GM06990 (cell line): Measurements from ENCODE around the gene PPBP.

Experiments
- DNase-seq: peaks from one replicate; pipeline ENCODE4 v3.0.0-alpha.2; 2011; ENCODE audit not compliant: insufficient read length; ENCODE audit errors: extremely low read depth
- H3K27me3 ChIP-seq: replicated peaks from 2 replicates; pipeline ENCODE4 v1.6.0; 2011; ENCODE audit warnings: low read length; ENCODE audit not compliant: control insufficient read depth, insufficient read depth
- H3K36me3 ChIP-seq: 2 replicates; pipeline ENCODE4 v1.5.1; 2011; ENCODE audit warnings: low read length; ENCODE audit not compliant: control insufficient read depth, insufficient read depth
- H3K4me3 ChIP-seq: replicated peaks from 2 replicates; pipeline ENCODE4 v1.5.1; 2011; ENCODE audit warnings: low read depth, mild to moderate bottlenecking, control low read depth, low read length
- CTCF ChIP-seq: IDR thresholded peaks from 2 replicates; pipeline ENCODE4 v1.5.1; 2011; ENCODE audit warnings: low read length, control low read depth, mild to moderate bottlenecking, inconsistent platforms; ENCODE audit not compliant: insufficient read depth, poor library complexity, severe bottlenecking

Gene PPBP

GRCh38 chr4:73948990-73949706 is 38.8 kb downstream of the PPBP start:
- Histone ChIP-seq H3K36me3 (no peaks in the 10 kb centered on the region), H3K27me3 (no peaks in the 10 kb centered on the region), H3K4me3 (no peak overlapping the region)
- TF ChIP-seq CTCF = no peak
- no peak for DNase-seq

GRCh38 chr4:73948291-73948690 is 39.7 kb downstream of the PPBP start:
- H3K27me3 ChIP-seq = no peaks in the 10 kb centered on the region
- TF ChIP-seq CTCF = no peak

GRCh38 chr4:73947239-73947985 is 40.6 kb downstream of the PPBP start:
- TF ChIP-seq CTCF = no peak
- Histone ChIP-seq H3K4me3 (no peak overlapping the region), H3K27me3 (no peaks in the 10 kb centered on the region), H3K36me3 (no peaks in the 10 kb centered on the region)
- DNase-seq = no peak

More at GRCh38 chr4:73948291-73948690, 39.7 kb downstream of the PPBP start:
- DNase-seq = no peak
- Histone ChIP-seq H3K4me3 (no peak overlapping the region), H3K36me3 (no peaks in the 10 kb centered on the region)

- Histone ChIP-seq H3K4me3 (no peak overlapping the region), H3K27me3 (no peaks in the 10 kb centered on the region; the same call in 1 of the 2 replicates), H3K36me3 (no peaks in the 10 kb centered on the region)
- TF ChIP-seq CTCF = no peak
- no peak for DNase-seq
These were observed 42.1 kb downstream of the PPBP start for GRCh38 chr4:73945674-73946449.

- DNase-seq = no peak
- Histone ChIP-seq H3K27me3 (no peaks in the 10 kb centered on the region; the same call in 1 of the 2 replicates), H3K36me3 (no peaks in the 10 kb centered on the region), H3K4me3 (no peak overlapping the region)
- TF ChIP-seq CTCF = no peak
These were observed 42.9 kb downstream of the PPBP start for GRCh38 chr4:73945140-73945539.
